Epithelial cell of proximal tubule (primary cell): ENCODE measurements around the gene ABHD17A. TPM values are rescaled to one million over a fixed set of nuclear protein-coding genes. Genes with fewer than 3 reads are reported as not detected.
"Not testable (repeated sequence)": the region's sequence is repeated elsewhere in the genome, so short reads cannot be mapped to it uniquely, and the experiment has no call there.

Source experiments
- DNase-seq: peaks from one replicate; pipeline ENCODE4 v3.0.0-alpha.2; 2011; ENCODE audit warnings: low read depth
- H3K4me3 ChIP-seq: 2 replicates; pipeline ENCODE4 v1.5.1; 2011; ENCODE audit warnings: low read depth, mild to moderate bottlenecking, low read length
- total RNA-seq: library from RNA; depleted of rRNA; stranded (reverse); fragments of >200 nt; gene quantifications from 2 replicates; pipeline ENCODE4 v1.2.3, GENCODE V29; 2015
- TF ChIP-seq, protein P1 (sequence below): conservative IDR thresholded peaks from 2 replicates; pipeline ENCODE4 v1.5.1; 2012; ENCODE audit warnings: low read depth, mild to moderate bottlenecking, low read length

Gene ABHD17A
- total RNA-seq, 1 donor from 2014 or later = 83.4 TPM

DNA sequence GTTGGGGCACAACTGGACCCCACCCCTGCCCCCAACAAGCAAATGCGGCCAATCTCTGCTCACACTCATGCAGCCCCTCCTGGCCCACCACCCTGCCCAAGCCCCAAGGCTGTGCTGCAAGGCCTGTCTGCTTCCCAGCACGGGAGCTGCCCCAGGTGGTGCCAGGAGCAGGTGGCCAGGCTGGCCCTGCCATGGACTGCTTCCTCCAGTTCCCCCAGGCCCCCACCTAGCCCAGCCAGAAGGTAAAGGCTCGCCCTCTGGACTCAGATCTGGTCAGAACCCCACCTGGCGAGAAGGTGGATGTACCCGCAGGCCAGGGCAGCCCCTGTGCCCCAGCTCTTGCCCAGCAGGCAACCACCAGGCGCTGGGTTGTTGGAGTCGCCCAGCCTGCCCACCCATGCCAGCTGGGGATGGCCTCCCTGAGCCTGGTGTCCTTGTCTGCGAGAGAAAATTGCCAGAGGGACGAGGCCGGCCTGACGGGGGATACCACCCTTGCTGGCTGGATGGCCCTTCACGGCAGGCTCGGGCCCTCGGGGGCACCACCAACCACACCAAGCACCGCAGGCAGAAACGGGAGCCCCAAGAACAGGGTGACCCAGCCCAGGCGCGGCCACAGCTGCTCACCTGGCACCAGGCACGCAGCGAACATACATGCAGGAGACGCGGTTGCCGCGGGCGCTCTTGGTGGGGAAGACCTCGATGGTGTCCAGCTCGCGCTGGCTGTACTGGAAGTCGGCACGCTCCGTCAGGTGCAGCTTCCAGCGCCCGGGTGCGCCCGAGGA is 4.5 kb downstream of the ABHD17A start:
- H3K4me3 ChIP-seq = no peak overlapping the region
- TF ChIP-seq, protein P1, sequence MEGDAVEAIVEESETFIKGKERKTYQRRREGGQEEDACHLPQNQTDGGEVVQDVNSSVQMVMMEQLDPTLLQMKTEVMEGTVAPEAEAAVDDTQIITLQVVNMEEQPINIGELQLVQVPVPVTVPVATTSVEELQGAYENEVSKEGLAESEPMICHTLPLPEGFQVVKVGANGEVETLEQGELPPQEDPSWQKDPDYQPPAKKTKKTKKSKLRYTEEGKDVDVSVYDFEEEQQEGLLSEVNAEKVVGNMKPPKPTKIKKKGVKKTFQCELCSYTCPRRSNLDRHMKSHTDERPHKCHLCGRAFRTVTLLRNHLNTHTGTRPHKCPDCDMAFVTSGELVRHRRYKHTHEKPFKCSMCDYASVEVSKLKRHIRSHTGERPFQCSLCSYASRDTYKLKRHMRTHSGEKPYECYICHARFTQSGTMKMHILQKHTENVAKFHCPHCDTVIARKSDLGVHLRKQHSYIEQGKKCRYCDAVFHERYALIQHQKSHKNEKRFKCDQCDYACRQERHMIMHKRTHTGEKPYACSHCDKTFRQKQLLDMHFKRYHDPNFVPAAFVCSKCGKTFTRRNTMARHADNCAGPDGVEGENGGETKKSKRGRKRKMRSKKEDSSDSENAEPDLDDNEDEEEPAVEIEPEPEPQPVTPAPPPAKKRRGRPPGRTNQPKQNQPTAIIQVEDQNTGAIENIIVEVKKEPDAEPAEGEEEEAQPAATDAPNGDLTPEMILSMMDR = no peak

DNA sequence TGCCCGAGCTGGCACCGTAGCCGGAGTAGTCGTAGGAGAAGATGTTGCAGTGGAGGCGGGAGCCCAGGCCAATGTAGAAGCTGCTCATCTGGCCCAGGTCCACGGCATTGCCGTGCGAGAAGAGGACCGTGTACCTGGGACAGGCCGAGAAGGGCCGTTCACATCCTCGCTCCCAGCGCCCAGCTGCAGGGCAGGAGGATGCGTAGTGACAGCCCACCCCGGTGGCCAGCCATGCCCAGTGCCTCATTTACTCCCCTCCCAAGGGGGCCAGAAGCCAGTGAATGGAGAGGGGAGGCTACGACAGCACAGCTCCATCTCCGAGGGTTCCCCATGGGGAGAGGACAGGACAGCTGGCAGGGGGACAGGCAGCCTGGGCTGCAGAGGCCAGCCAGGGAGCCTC is 5.3 kb downstream of the ABHD17A start:
- not testable (repeated sequence) for DNase-seq

More for the DNA sequence above, 4.5 kb downstream of the ABHD17A start:
- DNase-seq = no peak

DNA sequence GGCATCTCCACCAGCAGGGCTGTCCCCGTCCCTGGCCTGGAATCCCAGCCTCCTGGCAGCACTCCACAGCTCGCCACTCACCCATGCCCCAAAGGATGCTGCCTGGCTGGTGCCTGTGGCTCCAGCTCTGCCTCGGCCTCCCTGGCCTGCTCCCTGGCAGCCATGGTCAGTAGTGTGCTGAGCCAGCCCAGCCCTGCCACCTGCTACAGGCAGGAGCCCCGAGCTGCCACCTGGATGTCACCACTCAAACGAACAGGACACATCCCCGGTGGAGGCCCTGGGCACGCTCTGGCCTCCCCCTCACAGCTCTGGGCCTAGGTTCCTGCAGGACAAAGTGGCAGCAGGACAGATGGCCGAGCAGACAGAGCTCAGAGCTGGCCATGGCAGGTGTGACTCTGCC is 6.7 kb downstream of the ABHD17A start:
- not testable (repeated sequence) for DNase-seq, H3K4me3 ChIP-seq

More for the DNA sequence above, 5.3 kb downstream of the ABHD17A start:
- not testable (repeated sequence) for H3K4me3 ChIP-seq

DNA sequence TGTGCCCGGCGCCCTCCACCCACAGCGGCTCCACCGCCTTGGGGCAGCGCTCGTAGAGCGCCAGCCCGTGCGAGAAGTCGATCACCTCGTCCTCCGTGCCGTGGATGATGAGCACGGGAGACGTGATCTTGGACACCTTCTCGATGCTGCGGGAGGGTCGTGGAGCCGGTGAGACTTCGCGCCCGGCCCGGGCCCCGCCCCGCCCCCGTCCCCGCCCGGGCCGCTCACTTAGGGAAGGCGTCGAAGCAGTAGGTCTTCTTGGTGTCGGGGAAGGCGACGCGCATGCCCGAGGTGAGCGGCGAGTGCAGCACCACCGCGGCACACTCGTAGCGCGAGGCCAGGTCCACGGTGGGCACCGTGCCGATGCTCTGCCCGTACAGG is 8.0 kb downstream of the ABHD17A start:
- not testable (repeated sequence) for DNase-seq, H3K4me3 ChIP-seq

DNA sequence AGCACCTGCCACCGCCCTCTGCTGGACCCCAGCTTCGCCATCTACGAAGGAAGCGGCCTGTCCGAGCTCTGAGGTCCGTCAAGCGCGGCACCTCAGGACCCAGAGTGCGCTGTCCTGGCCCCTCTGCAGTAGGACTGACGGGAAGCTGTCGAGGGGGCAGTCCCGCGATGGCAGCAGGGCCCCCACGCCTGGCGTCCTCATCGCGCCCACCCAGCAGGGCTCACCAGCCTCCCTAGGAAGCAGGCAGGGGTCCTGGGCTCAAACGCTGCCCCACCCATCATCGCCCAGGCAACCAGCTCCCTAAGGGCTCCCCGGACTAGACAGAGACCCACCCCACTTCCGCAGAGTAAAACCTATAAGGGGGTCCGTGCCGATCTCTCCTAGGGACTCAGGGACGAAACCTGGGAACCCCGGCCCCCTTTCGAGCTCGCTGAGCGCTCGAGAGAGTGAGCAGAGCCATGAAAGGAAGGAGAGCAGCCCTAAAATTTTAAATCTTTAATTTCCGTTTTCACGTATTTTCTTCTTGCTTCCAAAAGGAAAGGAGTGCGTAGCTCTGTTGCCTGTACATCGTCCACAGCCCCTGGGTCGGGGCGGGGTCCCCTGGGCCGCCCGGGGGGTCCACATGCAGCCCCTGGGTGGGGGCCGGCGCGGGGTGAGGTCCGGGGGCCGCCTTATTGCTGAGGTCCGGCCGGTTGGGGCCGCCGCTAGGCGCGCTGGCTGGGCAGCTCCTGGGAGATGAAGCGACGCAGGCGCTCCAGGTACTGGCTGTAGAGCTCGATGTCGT is 8.6 kb downstream of the ABHD17A start:
- H3K4me3 ChIP-seq = peak overlapping the region; percentile 99
- not testable (repeated sequence) for DNase-seq

DNA sequence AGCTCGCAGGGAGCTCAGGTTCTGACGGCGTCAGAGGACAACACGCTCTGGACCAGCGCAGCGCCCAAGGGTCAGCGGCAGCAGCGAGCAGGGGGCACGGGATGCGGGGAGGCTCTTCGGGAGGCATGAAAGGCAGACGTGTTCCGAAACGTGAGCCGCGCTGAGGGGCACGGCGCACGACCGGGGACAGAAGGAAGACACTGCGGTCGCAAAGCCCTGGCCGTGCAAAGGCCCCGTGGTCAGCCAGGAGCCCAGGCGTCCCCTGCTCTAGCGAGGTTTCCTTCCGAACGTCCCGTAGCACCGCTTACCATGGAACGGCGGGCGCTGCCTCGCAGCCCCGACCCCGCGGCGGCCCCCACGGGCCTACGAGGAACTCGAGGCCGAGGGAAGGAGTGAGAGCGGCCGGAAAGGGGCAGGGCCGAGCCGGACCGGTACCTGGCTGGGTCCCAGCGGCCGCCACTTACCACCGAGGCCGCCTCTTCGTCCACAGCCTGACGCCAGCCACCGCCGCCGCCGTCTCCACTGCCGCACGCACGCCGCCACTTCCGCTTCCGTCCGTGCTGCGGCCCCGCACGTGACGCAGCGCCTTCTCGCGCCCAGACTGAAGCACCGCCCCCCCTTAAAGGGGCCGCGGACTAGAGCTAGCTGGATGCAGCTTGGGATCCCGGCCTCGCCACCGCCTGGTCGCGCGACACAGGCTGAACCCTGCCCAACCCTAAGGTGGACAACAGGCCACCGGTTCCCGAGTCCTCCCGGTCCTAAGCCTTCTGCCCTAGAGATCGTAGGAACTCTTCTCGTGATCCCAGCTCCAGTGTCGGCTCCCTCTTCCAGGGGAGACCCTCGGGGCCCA is 9.4 kb downstream of the ABHD17A start:
- peak overlapping the region; percentile 99 for H3K4me3 ChIP-seq
- TF ChIP-seq, protein P1 = no peak
- DNase-seq = no peak

DNA sequence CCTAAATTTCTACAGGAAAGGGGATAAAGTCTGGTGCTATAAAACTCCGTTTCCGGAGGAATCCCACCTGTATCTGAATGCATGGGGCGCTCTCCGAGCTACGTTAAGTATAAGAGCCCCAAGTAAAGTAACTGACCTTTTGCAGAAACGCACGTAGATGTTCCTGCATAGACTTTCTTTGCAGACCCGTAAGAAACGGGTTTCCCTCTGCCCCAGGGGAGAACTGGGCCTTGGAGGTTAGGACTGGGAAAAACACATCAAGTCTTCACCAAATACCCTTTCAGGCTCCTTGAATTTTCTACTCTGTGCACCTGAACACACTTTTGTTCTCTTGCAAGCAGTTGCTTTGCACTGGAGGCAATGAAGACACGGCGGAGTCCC is 10.0 kb downstream of the ABHD17A start:
- H3K4me3 ChIP-seq = peak overlapping the region; percentile 99
- not testable (repeated sequence) for DNase-seq

DNA sequence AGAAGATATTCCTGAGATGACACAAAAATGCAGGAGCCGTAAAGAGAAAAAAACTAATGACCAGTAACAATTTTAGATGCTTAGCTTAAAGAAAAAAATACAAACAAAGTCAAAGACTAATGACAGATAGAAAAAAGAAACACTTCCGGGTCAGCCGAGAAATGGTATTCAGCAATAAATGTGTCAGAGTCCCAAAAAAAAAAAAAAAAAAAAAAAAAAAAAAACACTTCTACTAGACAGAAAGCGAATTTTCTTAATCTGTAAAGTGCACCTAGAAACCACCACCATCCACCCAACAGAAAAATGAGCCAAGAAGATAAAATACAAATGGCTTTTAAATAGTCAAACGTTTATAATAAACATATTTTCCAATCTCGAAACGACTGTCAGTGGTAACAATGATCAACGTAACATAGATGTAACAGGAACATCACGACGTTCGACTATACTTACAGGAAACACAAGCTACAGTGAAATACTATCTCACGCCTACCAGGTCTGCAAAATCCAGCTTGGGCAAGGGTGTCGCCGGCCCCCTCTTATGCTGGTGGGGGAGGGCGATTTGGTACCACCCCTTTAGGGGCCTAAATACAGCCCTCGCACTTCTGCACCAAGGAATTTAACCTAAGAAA is 10.6 kb downstream of the ABHD17A start:
- TF ChIP-seq, protein P1 = no peak
- H3K4me3 ChIP-seq = peak overlapping the region; percentile 99
- no peak for DNase-seq
